Fibroblast of mammary gland (primary cell): ENCODE data around the gene EDC4.
A peak's percentile ranks its signal among the peaks of the same experiment; 100 is the strongest.
"Not testable (repeated sequence)": the region's sequence is repeated elsewhere in the genome, so short reads cannot be mapped to it uniquely, and the experiment has no call there.

Experiments
- DNase-seq: peaks from one replicate; pipeline ENCODE4 v3.0.0-alpha.2; 2010; ENCODE audit warnings: low read depth
- H3K4me3 ChIP-seq: 2 replicates; pipeline ENCODE4 v1.5.1; 2011; ENCODE audit warnings: low read depth, mild to moderate bottlenecking, low read length, moderate library complexity; ENCODE audit not compliant: control insufficient read depth
- CTCF ChIP-seq: conservative IDR thresholded peaks from 2 replicates; pipeline ENCODE4 v1.5.1; 2011; ENCODE audit warnings: low read depth, low read length, inconsistent platforms; ENCODE audit not compliant: control insufficient read depth, insufficient read depth

The EDC4 gene

GRCh38 chr16:67909056-67909742 lies 36.3 kb downstream of the EDC4 start:
- TF ChIP-seq CTCF = no peak

GRCh38 chr16:67910158-67910557 lies 37.3 kb downstream of the EDC4 start:
- DNase-seq = peak; percentile 74
- H3K4me3 ChIP-seq = no peak overlapping the region
- TF ChIP-seq CTCF = no peak

More at GRCh38 chr16:67909056-67909742, 36.3 kb downstream of the EDC4 start:
- no peak overlapping the region for H3K4me3 ChIP-seq
- no peak for DNase-seq

GRCh38 chr16:67914758-67915495 lies 42.1 kb downstream of the EDC4 start:
- no peak for DNase-seq
- TF ChIP-seq CTCF = no peak
- H3K4me3 ChIP-seq = no peak overlapping the region

- not testable (repeated sequence) for H3K4me3 ChIP-seq, DNase-seq
These were observed 42.6 kb downstream of the EDC4 start for GRCh38 chr16:67915496-67915769.

GRCh38 chr16:67915831-67916723 lies 43.2 kb downstream of the EDC4 start:
- no peak for DNase-seq
- no peak overlapping the region for H3K4me3 ChIP-seq
- TF ChIP-seq CTCF = no peak

GRCh38 chr16:67917140-67917851 lies 44.4 kb downstream of the EDC4 start:
- H3K4me3 ChIP-seq = no peak overlapping the region
- TF ChIP-seq CTCF = no peak
- no peak for DNase-seq

- no peak overlapping the region for H3K4me3 ChIP-seq
- peak; percentile 95 for DNase-seq
- TF ChIP-seq CTCF = no peak
These were observed 45.0 kb downstream of the EDC4 start for GRCh38 chr16:67917852-67918236.
